ENCODE measurements around the gene ETV7.
A peak's percentile ranks its signal among the peaks of the same experiment; 100 is the strongest.
"Not testable (repeated sequence)": the region's sequence is repeated elsewhere in the genome, so short reads cannot be mapped to it uniquely, and the experiment has no call there.

ETV7 gene

GRCh38 chr6:36423101-36423824 lies 35.8 kb upstream of the ETV7 start:
- peak; percentile 75 for TF ChIP-seq CTCF (conservative IDR thresholded peaks at IDR 0.05; ENCODE audit: low read depth, low read length)
- H3K4me3 ChIP-seq (ENCODE audit: low read length) = peak overlapping the region; percentile 63
- DNase-seq (ENCODE audit: low read depth) = peak; percentile 93

- DNase-seq (ENCODE audit: low read depth) = no peak
- TF ChIP-seq CTCF (conservative IDR thresholded peaks at IDR 0.05; ENCODE audit: low read depth, low read length) = no peak
- H3K4me3 ChIP-seq (ENCODE audit: low read length) = peak overlapping the region; percentile 49
Observed at GRCh38 chr6:36422714-36423100, 35.2 kb upstream of the ETV7 start.

GRCh38 chr6:36419310-36419709 lies 31.8 kb upstream of the ETV7 start:
- no peak for TF ChIP-seq CTCF (conservative IDR thresholded peaks at IDR 0.05; ENCODE audit: low read depth, low read length)
- no peak overlapping the region for H3K4me3 ChIP-seq (ENCODE audit: low read length)
- DNase-seq (ENCODE audit: low read depth) = no peak

DNA sequence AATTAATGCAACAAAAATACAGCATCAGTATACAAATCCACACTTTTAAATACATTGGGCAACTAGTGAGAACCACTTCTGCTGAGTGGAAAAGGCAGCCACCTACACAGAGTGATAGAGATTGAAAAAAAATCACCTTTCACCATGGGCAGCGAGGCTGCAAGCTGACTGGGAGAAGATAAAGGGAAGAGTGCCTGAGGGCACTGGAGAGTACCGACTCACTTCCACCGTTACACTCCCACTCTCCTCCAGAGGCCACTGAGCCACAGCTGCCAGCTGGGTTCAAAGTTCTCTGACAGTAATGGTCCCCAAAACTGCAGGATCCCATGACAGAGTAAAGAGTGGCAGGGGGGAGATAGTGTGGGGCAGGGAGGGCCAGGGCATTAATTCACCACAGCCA lies 31.1 kb upstream of the ETV7 start:
- no peak for TF ChIP-seq CTCF (conservative IDR thresholded peaks at IDR 0.05; ENCODE audit: low read depth, low read length)
- no peak for DNase-seq (ENCODE audit: low read depth)
- H3K4me3 ChIP-seq (ENCODE audit: low read length) = no peak overlapping the region

DNA sequence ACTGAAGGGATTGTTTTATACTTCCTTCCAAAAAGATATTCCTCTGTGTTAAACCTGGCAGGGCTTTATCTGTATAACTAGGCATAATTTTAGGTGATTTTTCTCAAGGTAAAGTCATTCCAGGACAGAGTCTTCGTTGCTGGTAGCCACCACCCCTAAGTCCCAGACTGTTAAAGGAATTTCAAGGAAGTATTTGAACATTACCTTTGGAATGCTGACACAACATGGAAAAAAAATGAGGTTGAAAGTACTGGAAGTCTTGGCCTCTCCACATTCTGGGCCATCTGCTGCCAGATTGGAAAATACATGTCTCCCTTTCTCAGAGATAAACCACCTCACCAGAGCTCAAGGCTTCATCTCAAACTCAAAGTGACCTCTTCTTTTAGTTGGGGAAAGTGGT lies 27.0 kb upstream of the ETV7 start:
- no peak overlapping the region for H3K4me3 ChIP-seq (ENCODE audit: low read length)
- TF ChIP-seq CTCF (conservative IDR thresholded peaks at IDR 0.05; ENCODE audit: low read depth, low read length) = no peak
- no peak for DNase-seq (ENCODE audit: low read depth)

DNA sequence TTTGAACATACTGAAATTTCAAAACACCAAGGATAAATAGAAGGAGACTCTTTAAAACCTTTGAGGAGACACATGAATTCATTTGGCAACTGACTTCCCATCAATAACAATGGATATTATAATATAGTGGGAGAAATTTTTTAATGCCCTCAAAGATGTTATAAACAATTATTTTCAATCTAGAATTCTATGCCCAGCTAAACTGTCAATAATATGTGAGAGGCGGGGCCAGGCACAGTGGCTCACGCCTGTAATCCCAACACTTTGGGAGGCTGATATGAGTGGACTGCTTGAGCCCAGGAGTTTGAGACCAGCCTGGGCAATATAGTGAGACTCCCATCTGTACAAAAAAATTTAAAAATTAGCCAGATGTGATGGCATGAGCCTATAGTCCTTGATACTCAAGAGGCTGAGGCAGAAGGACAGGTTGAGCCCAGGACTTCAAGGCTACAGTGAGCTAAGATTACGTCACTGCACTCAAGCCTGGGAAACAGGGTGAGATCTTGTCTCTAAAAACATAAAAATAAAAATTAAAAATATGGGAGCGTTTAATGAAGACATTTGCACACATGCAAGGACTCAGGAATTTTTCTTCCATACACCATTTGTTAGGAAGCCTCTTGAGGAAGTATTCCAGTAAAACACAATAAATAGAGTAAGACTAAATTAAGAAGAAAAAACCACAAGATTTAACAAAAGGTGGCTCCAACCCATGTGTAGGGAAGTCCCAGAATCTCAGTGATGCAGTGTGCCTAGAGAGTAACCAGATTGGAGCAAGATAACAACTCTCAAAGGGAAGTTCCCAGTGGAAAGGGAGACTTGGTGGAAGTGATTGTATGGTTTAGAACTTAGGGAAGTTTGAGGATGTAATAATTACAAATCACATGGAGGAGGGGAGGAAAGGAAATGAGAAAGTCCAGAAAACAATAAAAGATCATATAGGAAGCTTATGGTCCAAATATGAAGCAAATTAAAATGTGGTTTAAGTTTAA lies 26.3 kb upstream of the ETV7 start:
- TF ChIP-seq CTCF (conservative IDR thresholded peaks at IDR 0.05; ENCODE audit: low read depth, low read length) = no peak
- DNase-seq (ENCODE audit: low read depth) = no peak
- no peak overlapping the region for H3K4me3 ChIP-seq (ENCODE audit: low read length)

DNA sequence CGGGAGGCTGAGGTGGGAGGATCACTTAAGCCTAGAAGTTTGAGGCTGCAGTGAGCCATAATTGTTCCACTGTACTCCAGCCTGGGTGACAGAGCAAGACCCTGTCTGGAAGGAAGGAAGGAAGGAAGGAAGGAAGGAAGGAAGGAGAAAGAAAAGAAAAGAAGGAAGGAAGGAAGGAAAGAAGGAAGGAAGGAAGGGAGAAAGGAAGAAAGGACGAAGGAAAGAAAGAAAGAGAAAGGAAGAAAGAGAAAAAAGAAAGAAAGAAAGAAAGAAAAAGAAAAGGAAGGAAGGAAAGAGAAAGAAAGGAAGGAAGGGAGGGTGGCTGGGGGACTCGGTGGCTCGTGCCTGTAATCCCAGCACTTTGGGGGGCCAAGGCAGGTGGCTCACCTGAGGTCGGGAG lies 22.2 kb upstream of the ETV7 start:
- not testable (repeated sequence) for DNase-seq (ENCODE audit: low read depth); H3K4me3 ChIP-seq (ENCODE audit: low read length)
